ENCODE data around the gene LIPN.

LIPN gene

GRCh38 chr10:88762906-88763305, 3.1 kb downstream of the LIPN start:
- H3K27ac ChIP-seq (ENCODE audit: low read depth, low read length), result no peak overlapping the region
- H3K9ac ChIP-seq (ENCODE audit: low read length), result no peak overlapping the region
- no peaks in the 10 kb centered on the region for H3K36me3 ChIP-seq (ENCODE audit: low read length)
- H3K4me3 ChIP-seq (ENCODE audit: insufficient read depth, low read length, poor library complexity, severe bottlenecking), result no peak overlapping the region
- no peaks in the 10 kb centered on the region for H3K9me2 ChIP-seq (replicated peaks; ENCODE audit: insufficient read depth, low read length)
- no peaks in the 10 kb centered on the region for H4K20me1 ChIP-seq (ENCODE audit: low read depth, low read length)
- no peaks in the 10 kb centered on the region for H3F3A ChIP-seq (ENCODE audit: insufficient read depth)
- TF ChIP-seq CTCF (IDR thresholded peaks at IDR 0.05; ENCODE audit: insufficient read depth, low read length, poor library complexity, severe bottlenecking) (no peak), EZH2phosphoT487 (conservative IDR thresholded peaks at IDR 0.05; ENCODE audit: low read length) (no peak)
- no peaks in the 10 kb centered on the region for H3K9me3 ChIP-seq (ENCODE audit: insufficient read depth, low read length)
- H3K4me2 ChIP-seq (ENCODE audit: low read depth, low read length, poor library complexity, severe bottlenecking), result no peak overlapping the region
- no peaks in the 10 kb centered on the region for H3K27me3 ChIP-seq (ENCODE audit: low read length)
- no peak overlapping the region for H2AFZ ChIP-seq (ENCODE audit: low read depth, low read length, severe bottlenecking)
- H3K79me2 ChIP-seq (ENCODE audit: insufficient read depth, low read length), result no peaks in the 10 kb centered on the region

GRCh38 chr10:88763441-88763840, 3.6 kb downstream of the LIPN start:
- Histone ChIP-seq H3K4me2 (ENCODE audit: low read depth, low read length, poor library complexity, severe bottlenecking) (no peak overlapping the region), H3K9me2 (replicated peaks; ENCODE audit: insufficient read depth, low read length) (no peaks in the 10 kb centered on the region), H3K27ac (ENCODE audit: low read depth, low read length) (no peak overlapping the region), H4K20me1 (ENCODE audit: low read depth, low read length) (no peaks in the 10 kb centered on the region), H3K4me3 (ENCODE audit: insufficient read depth, low read length, poor library complexity, severe bottlenecking) (no peak overlapping the region), H2AFZ (ENCODE audit: low read depth, low read length, severe bottlenecking) (no peak overlapping the region), H3K9me3 (ENCODE audit: insufficient read depth, low read length) (no peaks in the 10 kb centered on the region), H3F3A (ENCODE audit: insufficient read depth) (no peaks in the 10 kb centered on the region), H3K9ac (ENCODE audit: low read length) (no peak overlapping the region), H3K36me3 (ENCODE audit: low read length) (no peaks in the 10 kb centered on the region), H3K27me3 (ENCODE audit: low read length) (no peaks in the 10 kb centered on the region), H3K79me2 (ENCODE audit: insufficient read depth, low read length) (no peaks in the 10 kb centered on the region)
- no peak for TF ChIP-seq CTCF (IDR thresholded peaks at IDR 0.05; ENCODE audit: insufficient read depth, low read length, poor library complexity, severe bottlenecking)
- no peak for TF ChIP-seq EZH2phosphoT487 (conservative IDR thresholded peaks at IDR 0.05; ENCODE audit: low read length)

GRCh38 chr10:88764110-88764509, 4.3 kb downstream of the LIPN start:
- Histone ChIP-seq H3K9me3 (ENCODE audit: insufficient read depth, low read length) (no peaks in the 10 kb centered on the region), H3K4me3 (ENCODE audit: insufficient read depth, low read length, poor library complexity, severe bottlenecking) (no peak overlapping the region), H3K9ac (ENCODE audit: low read length) (no peak overlapping the region), H2AFZ (ENCODE audit: low read depth, low read length, severe bottlenecking) (no peak overlapping the region), H3K27ac (ENCODE audit: low read depth, low read length) (no peak overlapping the region), H3K36me3 (ENCODE audit: low read length) (no peaks in the 10 kb centered on the region), H3K27me3 (ENCODE audit: low read length) (no peaks in the 10 kb centered on the region), H3K79me2 (ENCODE audit: insufficient read depth, low read length) (no peaks in the 10 kb centered on the region), H4K20me1 (ENCODE audit: low read depth, low read length) (no peaks in the 10 kb centered on the region), H3K9me2 (replicated peaks; ENCODE audit: insufficient read depth, low read length) (no peaks in the 10 kb centered on the region), H3F3A (ENCODE audit: insufficient read depth) (no peaks in the 10 kb centered on the region), H3K4me2 (ENCODE audit: low read depth, low read length, poor library complexity, severe bottlenecking) (no peak overlapping the region)
- TF ChIP-seq CTCF (IDR thresholded peaks at IDR 0.05; ENCODE audit: insufficient read depth, low read length, poor library complexity, severe bottlenecking) (no peak), EZH2phosphoT487 (conservative IDR thresholded peaks at IDR 0.05; ENCODE audit: low read length) (no peak)
